Left lung (tissue), 10 donors: Measurements from ENCODE around the gene COX10. TPM values are rescaled to one million over a fixed set of nuclear protein-coding genes. Genes with fewer than 3 reads are reported as not detected.

Source experiments
- ATAC-seq: fragments of 200-7000 bp; cut with Tn5 transposase; one replicate; pipeline ENCODE4 v1.9.1; 2020; ENCODE audit warnings: moderate library complexity
- DNase-seq, 4 donors: peaks; one replicate each; pipeline ENCODE4 v3.0.0-alpha.2; 2013 to 2020
- H3K27ac ChIP-seq, 2 donors: fragments of 200-600 bp; sonication (generic) in 1 of 2; one replicate each; pipeline versions ENCODE4 v1.5.0 to v1.8.0; 2020 to 2021
- H3K27me3 ChIP-seq, 2 donors: fragments of 200-600 bp; sonication (generic) in 1 of 2; one replicate each; pipeline versions ENCODE4 v1.5.0 to v1.8.0; 2020 to 2021
- H3K36me3 ChIP-seq, 2 donors: fragments of 200-600 bp; sonication (generic) in 1 of 2; one replicate each; pipeline versions ENCODE4 v1.5.0 to v1.8.0; 2020 to 2021
- H3K4me1 ChIP-seq, 2 donors: fragments of 200-600 bp; one replicate each; pipeline ENCODE4 v1.8.0; 2021
- H3K4me3 ChIP-seq, 2 donors: fragments of 200-600 bp; sonication (generic) in 1 of 2; one replicate each; pipeline versions ENCODE4 v1.5.0 to v1.8.0; 2020 to 2021; ENCODE audit warnings: mild to moderate bottlenecking in 1 of 2
- H3K9me3 ChIP-seq, 2 donors: fragments of 200-600 bp; sonication (generic) in 1 of 2; one replicate each; pipeline versions ENCODE4 v1.5.0 to v1.8.0; 2020 to 2021
- CTCF ChIP-seq, 2 donors: fragments of 200-600 bp; sonication (generic) in 1 of 2; IDR thresholded peaks; one replicate each; pipeline versions ENCODE4 v1.5.0 to v1.8.0; 2021; ENCODE audit warnings: antibody characterized with exemption in 2 of 2
- intact Hi-C, 2 donors: fragments of 100-400 bp; cut with DNase I; formaldehyde crosslinking; loops; one replicate each; pipeline versions ENCODE4 v1.11.2 to v1.14.2; 2022
- polyA plus RNA-seq, 6 donors: library from polyadenylated mRNA; unstranded; fragments of 120-200 nt; gene quantifications; one replicate each; pipeline ENCODE4 v1.2.1, GENCODE V29; 2013; ENCODE audit not compliant: insufficient read length in 6 of 6
- total RNA-seq, 2 donors: library from RNA; stranded (reverse); fragmentation: NEBNext Ultra II Directional; extraction: Animal tissue kit (Norgen Biotek cat#: 25700); gene quantifications; one replicate each; pipeline ENCODE4 v1.2.1, GENCODE V29; 2021
- donor health status: DM: no; HTN: yes; CAD: no.
- donor health status: DM: no; HTN: no; CAD: no.

The COX10 gene
- total and polyA plus RNA-seq, 8 donors: 11.8 to 15.7 (median 12.4) TPM

DNA sequence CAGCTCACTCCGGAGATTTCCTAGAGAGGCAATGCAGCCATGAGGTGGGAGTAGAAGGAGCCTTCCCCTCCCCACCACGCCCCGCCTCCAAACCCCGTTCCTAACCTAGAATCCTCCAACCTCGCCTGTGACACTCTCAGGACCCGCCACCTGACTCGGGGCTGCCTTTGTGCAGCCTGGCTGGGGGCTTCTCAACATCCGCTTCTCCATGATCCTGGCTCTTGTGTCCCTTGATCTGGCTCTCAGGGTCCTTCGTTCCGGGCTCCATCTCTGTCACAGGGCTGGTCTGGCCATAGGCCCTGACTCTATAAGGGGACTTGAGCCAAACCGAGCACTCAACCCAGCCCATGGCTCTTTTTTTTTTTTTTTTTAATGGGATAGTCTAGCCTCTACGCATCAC is 143.1 kb downstream of the COX10 start:
- Histone ChIP-seq H3K27ac (no peak overlapping the region), H3K36me3 (peaks cover 0 to 5% of the 10 kb centered on the region in 2 donors), H3K27me3 (no peaks in the 10 kb centered on the region), H3K4me3 (no peak overlapping the region), H3K9me3 (peaks cover 0 to 1% of the 10 kb centered on the region in 2 donors), H3K4me1 (no peaks in the 10 kb centered on the region)
- no peak for TF ChIP-seq CTCF (IDR thresholded peaks at IDR 0.05)
- DNase-seq (no peak), ATAC-seq (no peak)
- intact Hi-C loops: no loop called here

DNA sequence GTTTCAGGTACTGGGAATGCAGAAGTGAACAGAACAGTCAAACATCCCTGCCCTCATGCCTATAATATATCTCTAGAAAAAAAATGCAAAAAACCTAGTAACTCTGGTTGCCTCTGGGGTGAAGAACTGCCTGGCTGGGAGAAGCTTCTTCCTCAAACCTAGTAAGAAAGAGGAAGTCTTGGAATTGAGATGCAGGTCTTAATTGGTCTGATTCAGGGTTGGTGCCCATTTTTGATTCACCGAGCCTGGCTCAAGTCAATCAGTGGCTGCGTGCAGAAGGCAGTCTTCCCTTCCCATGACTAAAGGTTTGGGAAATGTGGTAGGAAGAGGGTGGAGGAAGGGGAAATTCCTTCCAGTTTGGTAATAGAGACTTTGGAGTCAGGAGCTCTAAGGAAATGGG is 145.0 kb downstream of the COX10 start:
- peaks cover 0 to 1% of the 10 kb centered on the region in 2 donors for H3K9me3 ChIP-seq
- DNase-seq (no peak), ATAC-seq (no peak)
- no peaks in the 10 kb centered on the region for H3K36me3 ChIP-seq
- no peaks in the 10 kb centered on the region for H3K4me1 ChIP-seq
- H3K27me3 ChIP-seq: no peaks in the 10 kb centered on the region
- intact Hi-C loops: no loop called here
- no peak for TF ChIP-seq CTCF (IDR thresholded peaks at IDR 0.05)
- H3K27ac ChIP-seq: no peak overlapping the region
- H3K4me3 ChIP-seq: no peak overlapping the region

GRCh38 chr17:14222611-14223010 is 153.3 kb downstream of the COX10 start:
- H3K4me3 ChIP-seq: no peak overlapping the region
- H3K4me1 ChIP-seq: no peaks in the 10 kb centered on the region
- DNase-seq (no peak), ATAC-seq (no peak)
- H3K27ac ChIP-seq: no peak overlapping the region
- no peak for TF ChIP-seq CTCF (IDR thresholded peaks at IDR 0.05)
- H3K36me3 ChIP-seq: no peaks in the 10 kb centered on the region
- H3K27me3 ChIP-seq: no peaks in the 10 kb centered on the region
- no peaks in the 10 kb centered on the region for H3K9me3 ChIP-seq
- intact Hi-C loops: no loop called here

GRCh38 chr17:14225254-14225980 is 156.1 kb downstream of the COX10 start:
- H3K36me3 ChIP-seq: no peaks in the 10 kb centered on the region
- H3K4me1 ChIP-seq: no peaks in the 10 kb centered on the region
- H3K4me3 ChIP-seq: no peak overlapping the region
- no peak for ATAC-seq
- no peaks in the 10 kb centered on the region for H3K9me3 ChIP-seq
- H3K27me3 ChIP-seq: no peaks in the 10 kb centered on the region
- DNase-seq: no peak
- no peak for TF ChIP-seq CTCF (IDR thresholded peaks at IDR 0.05)
- no peak overlapping the region for H3K27ac ChIP-seq
- intact Hi-C loops: no loop called here

- DNase-seq (no peak), ATAC-seq (no peak)
- no peak for TF ChIP-seq CTCF (IDR thresholded peaks at IDR 0.05)
- intact Hi-C loops: no loop called here
- H3K4me1 ChIP-seq: no peaks in the 10 kb centered on the region
- H3K27ac ChIP-seq: no peak overlapping the region
- no peaks in the 10 kb centered on the region for H3K9me3 ChIP-seq
- H3K36me3 ChIP-seq: no peaks in the 10 kb centered on the region
- no peaks in the 10 kb centered on the region for H3K27me3 ChIP-seq
- H3K4me3 ChIP-seq: no peak overlapping the region
Observed at GRCh38 chr17:14227052-14227451, 157.7 kb downstream of the COX10 start.
